GM13976 (cell line): ENCODE data around the gene KDM3B.
A peak's percentile ranks its signal among the peaks of the same experiment; 100 is the strongest.

Experiments
- DNase-seq: peaks from one replicate; pipeline ENCODE4 v3.0.0; 2012; ENCODE audit warnings: low spot score
- CTCF ChIP-seq: IDR thresholded peaks from 2 replicates; pipeline ENCODE4 v1.5.1; 2012; ENCODE audit warnings: borderline replicate concordance, mild to moderate bottlenecking; ENCODE audit not compliant: insufficient read depth; ENCODE audit errors: extremely low read depth, missing control alignments, control extremely low read depth
- in situ Hi-C: fragments of 300-500 bp; cut with MboI; formaldehyde crosslinking; loops from one replicate; pipeline ENCODE4 v1.12.0; 2022; ENCODE audit warnings: low sequenced_read_pairs, mixed read lengths, inconsistent platforms; ENCODE audit not compliant: unreplicated experiment

The KDM3B gene

DNA sequence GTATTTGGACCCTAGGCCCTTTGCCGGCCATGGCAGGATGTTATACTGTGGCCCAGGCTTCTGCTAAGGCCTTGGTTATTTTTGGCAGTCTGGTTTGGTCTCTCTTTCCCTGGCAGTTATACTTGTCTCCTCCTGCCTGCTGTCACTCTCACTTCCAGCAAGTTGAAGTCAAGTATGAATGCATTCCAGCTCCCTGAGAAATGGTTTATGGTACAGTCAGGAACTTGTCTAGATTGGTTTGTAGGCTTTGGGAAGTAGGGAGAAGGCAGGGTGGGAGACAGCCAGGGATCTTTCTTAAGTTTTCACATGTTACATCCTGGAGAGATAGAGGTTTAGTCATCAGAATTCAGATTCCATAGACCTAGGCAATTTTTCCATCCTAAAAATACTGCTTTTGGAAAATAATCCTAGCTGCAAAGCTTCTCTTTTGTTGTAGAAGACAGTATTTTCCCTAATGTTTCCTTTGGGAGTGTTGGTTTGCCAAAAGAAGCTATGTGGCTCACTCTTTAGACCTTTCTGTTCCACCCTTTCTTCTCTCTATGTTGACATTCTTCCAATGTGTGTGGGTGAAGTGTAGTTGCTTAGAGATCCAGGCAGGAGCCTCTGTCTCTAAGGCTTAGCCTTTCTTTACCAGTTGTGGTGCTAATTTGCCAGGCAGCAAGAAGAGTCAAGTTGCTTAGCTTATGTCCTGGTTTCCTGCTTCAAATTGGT lies 2.5 kb upstream of the KDM3B start:
- no peak for DNase-seq
- no peak for TF ChIP-seq CTCF
- in situ Hi-C loops, result no loop called here

DNA sequence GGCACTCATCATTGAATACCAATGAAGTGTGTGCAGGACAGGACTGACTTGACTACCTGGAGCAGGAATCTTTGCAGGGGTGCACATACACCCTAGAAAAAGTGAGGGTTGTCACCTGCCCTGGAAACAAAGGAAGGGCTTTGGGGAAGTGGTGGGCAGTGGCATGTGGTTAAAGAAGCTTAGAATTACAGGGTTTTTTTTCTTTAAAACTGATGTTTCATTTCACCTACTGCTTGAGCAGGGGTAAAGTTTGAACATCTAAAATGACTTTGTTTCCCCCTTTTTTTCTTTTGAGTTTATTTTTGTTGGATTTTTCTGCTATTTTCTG lies 2.0 kb upstream of the KDM3B start:
- in situ Hi-C loops, result no loop called here

DNA sequence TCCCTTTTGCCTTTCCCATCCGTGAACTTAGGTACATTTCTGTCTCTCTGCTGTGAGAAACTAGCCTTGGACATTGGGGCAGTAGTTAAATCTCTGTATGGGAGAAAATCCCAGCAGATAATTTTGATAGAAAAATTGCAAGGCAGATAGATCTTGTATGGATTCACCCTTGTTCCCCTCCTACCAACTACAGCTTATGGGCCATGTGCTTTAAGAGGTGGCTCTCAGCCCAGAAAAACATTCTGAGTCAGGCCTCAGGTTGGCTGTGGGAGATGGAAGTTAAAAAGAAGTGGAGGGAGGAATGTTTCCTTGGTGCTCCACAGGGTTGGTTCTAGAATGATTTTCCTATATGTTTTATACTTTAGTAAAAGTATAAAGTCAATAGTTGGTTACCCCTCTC lies 1.4 kb upstream of the KDM3B start:
- DNase-seq, result no peak
- TF ChIP-seq CTCF, result no peak
- in situ Hi-C loops, result no loop called here

More for the DNA sequence above, 2.0 kb upstream of the KDM3B start:
- no peak for DNase-seq
- no peak for TF ChIP-seq CTCF

DNA sequence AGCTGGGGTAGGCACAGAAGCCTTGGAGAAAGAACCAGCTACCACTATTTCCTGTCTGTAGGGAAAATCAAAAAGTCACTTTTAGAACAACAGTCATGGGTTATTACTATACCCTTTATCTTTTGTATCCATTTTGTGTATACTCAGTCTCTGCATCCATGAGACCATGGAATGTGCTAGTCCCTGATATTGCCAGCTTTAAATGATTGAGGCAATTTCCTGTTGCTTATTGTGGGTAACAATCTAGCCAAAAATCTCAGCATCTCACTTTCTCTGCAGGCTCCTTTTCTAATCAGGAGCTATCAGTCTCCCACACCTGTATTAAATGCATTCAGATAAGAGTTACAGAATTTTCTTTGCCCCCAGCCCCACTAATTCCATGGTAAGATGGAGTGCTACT lies 968 bp upstream of the KDM3B start:
- TF ChIP-seq CTCF, result no peak
- in situ Hi-C loops, result no loop called here
- no peak for DNase-seq

DNA sequence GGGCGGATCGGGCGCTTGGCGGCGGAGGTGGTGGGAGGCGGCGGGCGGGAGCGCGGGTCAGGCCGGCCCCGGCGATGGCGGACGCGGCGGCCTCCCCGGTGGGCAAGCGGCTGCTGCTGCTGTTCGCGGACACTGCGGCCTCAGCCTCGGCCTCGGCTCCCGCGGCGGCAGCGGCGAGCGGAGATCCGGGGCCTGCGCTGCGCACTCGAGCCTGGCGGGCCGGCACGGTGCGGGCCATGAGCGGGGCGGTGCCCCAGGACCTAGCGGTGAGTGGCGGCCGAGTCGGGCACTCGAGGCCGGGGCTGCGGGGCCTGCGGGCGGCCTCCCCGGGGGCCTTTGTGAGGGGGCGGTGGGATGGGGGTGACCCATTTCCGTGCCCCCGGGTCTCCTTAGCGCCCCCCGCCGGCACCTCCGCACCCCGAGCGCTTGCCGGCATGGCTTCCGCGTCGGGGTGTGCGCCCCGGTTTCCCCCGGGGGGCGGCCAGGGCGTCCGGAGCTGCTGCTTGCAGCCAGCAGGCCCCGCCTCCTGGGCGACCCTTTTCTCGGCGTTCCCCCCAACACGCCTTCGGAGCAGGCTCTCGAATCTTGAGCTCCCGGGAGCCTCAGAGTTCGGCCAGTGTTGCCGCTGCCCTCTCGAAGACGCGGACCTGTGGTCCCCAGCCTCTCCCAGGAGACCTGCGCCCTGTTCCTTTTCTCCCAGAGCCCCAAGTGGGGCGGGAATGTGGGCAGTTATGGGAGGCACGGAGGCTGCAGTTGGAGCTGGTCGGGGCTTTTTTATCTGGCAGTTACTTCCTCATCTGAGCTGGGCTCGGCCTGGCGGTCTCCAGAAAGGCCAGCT lies 456 bp downstream of the KDM3B start:
- TF ChIP-seq CTCF, result peak; percentile 71
- in situ Hi-C loops, result no loop called here
- DNase-seq, result peak; percentile 82

DNA sequence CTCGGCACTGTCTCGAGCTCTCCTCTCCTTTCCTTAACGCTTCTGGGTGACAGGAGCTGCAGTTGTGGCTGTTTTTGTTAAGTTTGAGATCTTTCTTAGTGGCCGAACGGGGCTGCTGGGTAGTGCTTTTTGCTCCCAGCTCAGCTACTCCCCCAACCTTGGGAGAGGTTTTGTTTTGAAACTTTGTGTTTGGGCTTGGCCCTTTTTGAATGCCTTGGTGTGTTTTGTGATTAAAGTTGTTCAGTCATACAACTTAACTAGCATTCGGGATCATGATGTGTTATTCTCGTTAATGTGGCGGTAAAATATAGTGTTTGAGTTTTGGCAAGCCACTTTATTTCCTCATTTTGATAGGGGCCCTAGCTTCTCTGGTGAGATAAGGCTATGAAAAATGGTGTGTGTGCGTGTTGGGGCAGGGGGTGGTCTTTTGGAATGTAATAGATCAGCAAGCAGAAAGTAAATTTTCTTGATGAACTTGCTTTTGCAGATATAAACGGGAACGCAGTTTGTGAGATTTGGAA lies 1.1 kb downstream of the KDM3B start:
- TF ChIP-seq CTCF, result no peak
- in situ Hi-C loops, result no loop called here
- no peak for DNase-seq

DNA sequence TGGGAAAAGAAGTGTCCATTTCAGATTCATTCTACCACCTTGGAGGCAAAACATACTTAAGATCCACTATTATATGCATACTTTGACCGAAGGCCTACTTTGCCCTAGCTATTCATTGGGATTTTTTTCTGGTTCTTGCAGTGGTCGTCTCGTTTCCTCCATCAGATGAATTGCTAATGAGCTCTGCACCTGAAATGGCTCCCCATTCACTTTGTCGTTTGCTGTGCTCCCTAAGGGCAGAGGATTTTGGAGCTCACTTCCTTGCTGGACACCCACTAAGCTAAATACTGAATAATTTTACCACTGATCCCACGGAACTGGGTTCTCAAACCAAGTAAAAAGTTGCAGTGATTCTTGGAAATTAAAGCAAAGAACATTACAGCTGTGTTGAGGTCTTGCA lies 1.9 kb downstream of the KDM3B start:
- TF ChIP-seq CTCF, result no peak
- in situ Hi-C loops, result no loop called here
- DNase-seq, result no peak
